GM13976 (cell line): ENCODE results near the gene FHOD3.

Experiments used
- DNase-seq: peaks from one replicate; pipeline ENCODE4 v3.0.0; 2012; ENCODE audit warnings: low spot score
- in situ Hi-C: fragments of 300-500 bp; cut with MboI; formaldehyde crosslinking; loops from one replicate; pipeline ENCODE4 v1.12.0; 2022; ENCODE audit warnings: low sequenced_read_pairs, mixed read lengths, inconsistent platforms; ENCODE audit not compliant: unreplicated experiment
- TF ChIP-seq, protein P1 (sequence below): IDR thresholded peaks from 2 replicates; pipeline ENCODE4 v1.5.1; 2012; ENCODE audit warnings: borderline replicate concordance, mild to moderate bottlenecking; ENCODE audit not compliant: insufficient read depth; ENCODE audit errors: extremely low read depth, missing control alignments, control extremely low read depth

Gene FHOD3

DNA sequence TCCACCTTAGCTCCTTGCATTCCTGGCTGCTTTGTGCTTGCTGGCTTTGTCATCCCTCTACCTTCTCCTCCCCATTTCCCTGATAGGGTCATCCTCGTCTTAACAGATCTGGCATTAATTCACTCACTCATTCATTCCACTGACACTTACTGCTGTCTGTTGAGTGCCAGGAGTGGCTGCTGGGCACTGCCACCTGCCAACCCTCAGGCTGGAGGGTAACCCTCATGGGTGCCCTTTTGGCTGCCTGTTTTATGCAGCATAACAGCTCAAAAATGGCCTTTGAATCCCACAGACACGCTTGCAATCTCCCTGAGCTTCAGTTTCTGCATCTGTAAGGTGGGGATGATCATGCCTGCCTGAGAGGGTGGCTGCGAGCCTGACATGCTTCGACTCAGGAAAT lies 25.2 kb downstream of the FHOD3 start:
- TF ChIP-seq, protein P1, sequence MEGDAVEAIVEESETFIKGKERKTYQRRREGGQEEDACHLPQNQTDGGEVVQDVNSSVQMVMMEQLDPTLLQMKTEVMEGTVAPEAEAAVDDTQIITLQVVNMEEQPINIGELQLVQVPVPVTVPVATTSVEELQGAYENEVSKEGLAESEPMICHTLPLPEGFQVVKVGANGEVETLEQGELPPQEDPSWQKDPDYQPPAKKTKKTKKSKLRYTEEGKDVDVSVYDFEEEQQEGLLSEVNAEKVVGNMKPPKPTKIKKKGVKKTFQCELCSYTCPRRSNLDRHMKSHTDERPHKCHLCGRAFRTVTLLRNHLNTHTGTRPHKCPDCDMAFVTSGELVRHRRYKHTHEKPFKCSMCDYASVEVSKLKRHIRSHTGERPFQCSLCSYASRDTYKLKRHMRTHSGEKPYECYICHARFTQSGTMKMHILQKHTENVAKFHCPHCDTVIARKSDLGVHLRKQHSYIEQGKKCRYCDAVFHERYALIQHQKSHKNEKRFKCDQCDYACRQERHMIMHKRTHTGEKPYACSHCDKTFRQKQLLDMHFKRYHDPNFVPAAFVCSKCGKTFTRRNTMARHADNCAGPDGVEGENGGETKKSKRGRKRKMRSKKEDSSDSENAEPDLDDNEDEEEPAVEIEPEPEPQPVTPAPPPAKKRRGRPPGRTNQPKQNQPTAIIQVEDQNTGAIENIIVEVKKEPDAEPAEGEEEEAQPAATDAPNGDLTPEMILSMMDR, result no peak
- in situ Hi-C loops, result no loop called here
- DNase-seq, result no peak

- in situ Hi-C loops, result no loop called here
- no peak for DNase-seq
- TF ChIP-seq, protein P1, result no peak
These were observed 25.9 kb downstream of the FHOD3 start for GRCh38 chr18:36323421-36323820.

- in situ Hi-C loops, result no loop called here
- TF ChIP-seq, protein P1, result no peak
- DNase-seq, result no peak
These were observed 28.3 kb downstream of the FHOD3 start for GRCh38 chr18:36325846-36326245.

GRCh38 chr18:36326771-36327170 lies 29.3 kb downstream of the FHOD3 start:
- in situ Hi-C loops, result no loop called here
- TF ChIP-seq, protein P1, result no peak
- no peak for DNase-seq

DNA sequence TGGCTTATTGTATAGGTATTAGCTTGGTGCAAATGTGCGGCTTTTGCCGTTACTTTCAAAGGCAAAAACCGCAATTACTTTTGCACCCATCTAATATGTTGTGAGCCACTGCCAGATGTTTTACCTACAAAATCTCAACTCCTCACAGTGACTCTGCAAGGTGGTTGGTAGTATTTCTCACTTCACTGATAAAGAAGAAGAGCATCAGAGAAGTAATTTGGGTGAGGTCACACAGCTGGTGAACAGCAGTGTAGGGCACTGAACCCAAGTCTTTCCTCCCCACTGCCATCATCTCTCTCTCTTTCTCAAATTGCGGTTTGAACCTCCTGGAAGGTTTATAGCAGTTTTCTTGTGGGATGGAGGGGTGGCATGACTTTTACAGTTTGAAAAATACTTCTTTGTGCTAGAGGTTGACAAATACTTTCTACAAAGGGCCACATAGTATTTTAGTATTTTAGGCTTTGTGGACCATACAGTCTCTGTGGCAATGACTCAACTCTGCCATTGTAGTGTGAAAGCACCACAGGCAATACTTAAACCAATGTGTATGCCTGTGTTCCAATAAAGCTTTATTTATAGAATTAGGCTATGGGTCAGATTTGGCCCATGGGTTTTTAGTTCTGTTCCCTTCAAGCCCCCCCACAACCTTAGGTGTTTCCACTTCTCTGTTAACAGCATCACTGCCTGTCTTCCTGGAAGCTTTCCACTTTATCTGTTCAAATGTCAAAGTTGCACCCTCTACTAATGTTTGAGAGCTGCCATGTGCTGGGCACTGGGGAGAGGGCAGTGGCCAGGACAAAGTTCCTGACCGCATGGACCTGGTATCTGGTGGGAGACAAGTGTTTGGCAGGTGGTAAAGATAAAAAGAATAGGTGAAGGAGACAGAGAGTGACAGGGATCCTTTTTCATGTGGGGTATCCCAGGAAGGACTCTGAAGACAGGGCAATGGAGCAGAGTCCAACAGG lies 30.1 kb downstream of the FHOD3 start:
- TF ChIP-seq, protein P1, result no peak
- in situ Hi-C loops, result no loop called here
- DNase-seq, result no peak

- TF ChIP-seq, protein P1, result no peak
- in situ Hi-C loops, result no loop called here
- peak; percentile 44 for DNase-seq
These were observed 30.9 kb downstream of the FHOD3 start for GRCh38 chr18:36328385-36328858.
